ENCODE data around the gene GCNT1. TPM values are rescaled to one million over a fixed set of nuclear protein-coding genes. Genes with fewer than 3 reads are reported as not detected.
"Not testable (repeated sequence)": the region's sequence is repeated elsewhere in the genome, so short reads cannot be mapped to it uniquely, and the experiment has no call there.

GCNT1 gene
- total and polyA plus RNA-seq, 4 experiments from 2014 or later, result 3.4 to 9.3 (median 7.5) TPM

- ChIA-PET CTCF (ENCODE audit: partially characterized antibody) (no interaction called here), POLR2A (ENCODE audit: partially characterized antibody) (no interaction called here)
- Histone ChIP-seq H3K36me3 (ENCODE audit: insufficient read depth, low read length) (no peaks in the 10 kb centered on the region), H3K4me3 (ENCODE audit: low read length in 2 of 2) (no peak overlapping the region), H3K9me3 (ENCODE audit: control insufficient read depth in 1 of 2, low read length in 2 of 2) (no peaks in the 10 kb centered on the region), H3K27ac (ENCODE audit: low read depth, low read length) (no peak overlapping the region), H3K4me1 (ENCODE audit: insufficient read depth, low read length) (no peaks in the 10 kb centered on the region), H3K27me3 (ENCODE audit: insufficient read depth, low read length) (no peaks in the 10 kb centered on the region)
- H3K36me3 Mint-ChIP-seq, result no peaks in the 10 kb centered on the region
- H3K27me3 Mint-ChIP-seq, result peaks cover 0 to 2% of the 10 kb centered on the region in 2 donors
- intact Hi-C loops (cut with micrococcal nuclease), result no loop called here
- no peak overlapping the region for H3K4me3 Mint-ChIP-seq
- DNase-seq, result no peak
- H3K9me3 Mint-ChIP-seq, result peaks cover 0 to 3% (median 0%) of the 10 kb centered on the region in 8 donors
- peaks cover 0 to 7% (median 2%) of the 10 kb centered on the region in 4 donors for H3K4me1 Mint-ChIP-seq
- no peak overlapping the region for H3K27ac Mint-ChIP-seq
Observed at GRCh38 chr9:76512826-76513225, 53.8 kb downstream of the GCNT1 start.

- peak overlapping the region in 1 of 8 donors; percentile 50 for H3K4me3 Mint-ChIP-seq
- H3K4me1 ChIP-seq (ENCODE audit: insufficient read depth, low read length), result no peaks in the 10 kb centered on the region
- intact Hi-C loops (cut with micrococcal nuclease), result no loop called here
- peaks cover 0 to 3% (median 0%) of the 10 kb centered on the region in 8 donors for H3K9me3 Mint-ChIP-seq
- H3K4me1 Mint-ChIP-seq, result peaks cover 0 to 7% (median 2%) of the 10 kb centered on the region in 4 donors
- POLR2A ChIA-PET (ENCODE audit: partially characterized antibody), result interaction anchor here (1.3 kb wide), 1 partner anchor 122 kb away, joined by 3 read pairs; no protein-coding TSS in a partner anchor
- H3K27ac ChIP-seq (ENCODE audit: low read depth, low read length), result no peak overlapping the region
- H3K36me3 ChIP-seq (ENCODE audit: insufficient read depth, low read length), result no peaks in the 10 kb centered on the region
- H3K27me3 Mint-ChIP-seq, result peaks cover 0 to 2% of the 10 kb centered on the region in 2 donors
- DNase-seq, result peak in 4 of 5 donors; percentile 10 to 24 (median 18)
- no peaks in the 10 kb centered on the region for H3K36me3 Mint-ChIP-seq
- no peaks in the 10 kb centered on the region for H3K9me3 ChIP-seq (ENCODE audit: control insufficient read depth in 1 of 2, low read length in 2 of 2)
- H3K27ac Mint-ChIP-seq, result peak overlapping the region in 3 of 7 donors; percentile 26 to 42 (median 38)
- H3K4me3 ChIP-seq (ENCODE audit: low read length in 2 of 2), result no peak overlapping the region
- CTCF ChIA-PET (ENCODE audit: partially characterized antibody), result interaction anchor here (1.0 kb wide), 2 partner anchors 17 to 70 kb away, joined by 3 read pairs; no protein-coding TSS in a partner anchor
- no peaks in the 10 kb centered on the region for H3K27me3 ChIP-seq (ENCODE audit: insufficient read depth, low read length)
Observed at GRCh38 chr9:76516350-76516749, 57.4 kb downstream of the GCNT1 start.

- Mint-ChIP-seq H3K4me3 (no peak overlapping the region), H3K27me3 (peaks cover 0 to 2% of the 10 kb centered on the region in 2 donors), H3K27ac (peak overlapping the region in 1 of 7 donors; percentile 7), H3K36me3 (no peaks in the 10 kb centered on the region), H3K9me3 (peaks cover 0 to 2% (median 0%) of the 10 kb centered on the region in 8 donors), H3K4me1 (peaks cover 0 to 7% (median 2%) of the 10 kb centered on the region in 4 donors)
- intact Hi-C loops (cut with micrococcal nuclease), result no loop called here
- DNase-seq, result no peak
- H3K27ac ChIP-seq (ENCODE audit: low read depth, low read length), result no peak overlapping the region
- no peaks in the 10 kb centered on the region for H3K9me3 ChIP-seq (ENCODE audit: control insufficient read depth in 1 of 2, low read length in 2 of 2)
- H3K36me3 ChIP-seq (ENCODE audit: insufficient read depth, low read length), result no peaks in the 10 kb centered on the region
- no peak overlapping the region for H3K4me3 ChIP-seq (ENCODE audit: low read length in 2 of 2)
- CTCF ChIA-PET (ENCODE audit: partially characterized antibody), result interaction anchor here (1.0 kb wide), 2 partner anchors 16 to 70 kb away, joined by 3 read pairs; no protein-coding TSS in a partner anchor
- H3K27me3 ChIP-seq (ENCODE audit: insufficient read depth, low read length), result no peaks in the 10 kb centered on the region
- no peaks in the 10 kb centered on the region for H3K4me1 ChIP-seq (ENCODE audit: insufficient read depth, low read length)
- POLR2A ChIA-PET (ENCODE audit: partially characterized antibody), result interaction anchor here (1.3 kb wide), 1 partner anchor 122 kb away, joined by 3 read pairs; no protein-coding TSS in a partner anchor
Observed at GRCh38 chr9:76516871-76517270, 57.9 kb downstream of the GCNT1 start.

GRCh38 chr9:76519075-76519835 is 60.3 kb downstream of the GCNT1 start:
- no peaks in the 10 kb centered on the region for H3K36me3 Mint-ChIP-seq
- Histone ChIP-seq H3K4me3 (ENCODE audit: low read length in 2 of 2) (no peak overlapping the region), H3K9me3 (ENCODE audit: control insufficient read depth in 1 of 2, low read length in 2 of 2) (no peaks in the 10 kb centered on the region), H3K36me3 (ENCODE audit: insufficient read depth, low read length) (no peaks in the 10 kb centered on the region), H3K27ac (ENCODE audit: low read depth, low read length) (no peak overlapping the region), H3K4me1 (ENCODE audit: insufficient read depth, low read length) (no peaks in the 10 kb centered on the region), H3K27me3 (ENCODE audit: insufficient read depth, low read length) (no peaks in the 10 kb centered on the region)
- H3K27me3 Mint-ChIP-seq, result peaks cover 0 to 2% of the 10 kb centered on the region in 2 donors
- peaks cover 0 to 7% (median 2%) of the 10 kb centered on the region in 4 donors for H3K4me1 Mint-ChIP-seq
- CTCF ChIA-PET (ENCODE audit: partially characterized antibody), result no interaction called here
- no peak for DNase-seq
- intact Hi-C loops (cut with micrococcal nuclease), result no loop called here
- H3K27ac Mint-ChIP-seq, result no peak overlapping the region
- H3K9me3 Mint-ChIP-seq, result peaks cover 0 to 2% (median 0%) of the 10 kb centered on the region in 8 donors
- H3K4me3 Mint-ChIP-seq, result no peak overlapping the region
- POLR2A ChIA-PET (ENCODE audit: partially characterized antibody), result no interaction called here

- Histone ChIP-seq H3K27me3 (ENCODE audit: insufficient read depth, low read length) (no peaks in the 10 kb centered on the region), H3K4me1 (ENCODE audit: insufficient read depth, low read length) (no peaks in the 10 kb centered on the region), H3K36me3 (ENCODE audit: insufficient read depth, low read length) (no peaks in the 10 kb centered on the region), H3K4me3 (ENCODE audit: low read length in 2 of 2) (no peak overlapping the region), H3K27ac (ENCODE audit: low read depth, low read length) (no peak overlapping the region), H3K9me3 (ENCODE audit: control insufficient read depth in 1 of 2, low read length in 2 of 2) (no peaks in the 10 kb centered on the region)
- POLR2A ChIA-PET (ENCODE audit: partially characterized antibody), result no interaction called here
- Mint-ChIP-seq H3K27me3 (peaks cover 0 to 2% of the 10 kb centered on the region in 2 donors), H3K27ac (no peak overlapping the region), H3K4me3 (no peak overlapping the region), H3K36me3 (no peaks in the 10 kb centered on the region), H3K9me3 (no peaks in the 10 kb centered on the region), H3K4me1 (peaks cover 0 to 8% (median 2%) of the 10 kb centered on the region in 4 donors)
- CTCF ChIA-PET (ENCODE audit: partially characterized antibody), result no interaction called here
- intact Hi-C loops (cut with micrococcal nuclease), result no loop called here
- DNase-seq, result no peak
Observed at GRCh38 chr9:76521244-76521681, 62.3 kb downstream of the GCNT1 start.

GRCh38 chr9:76521906-76522305 is 62.9 kb downstream of the GCNT1 start:
- H3K4me3 Mint-ChIP-seq, result no peak overlapping the region
- no peaks in the 10 kb centered on the region for H3K27me3 ChIP-seq (ENCODE audit: insufficient read depth, low read length)
- no peak overlapping the region for H3K27ac ChIP-seq (ENCODE audit: low read depth, low read length)
- no peak overlapping the region for H3K4me3 ChIP-seq (ENCODE audit: low read length in 2 of 2)
- no peak overlapping the region for H3K27ac Mint-ChIP-seq
- H3K36me3 Mint-ChIP-seq, result no peaks in the 10 kb centered on the region
- H3K4me1 ChIP-seq (ENCODE audit: insufficient read depth, low read length), result no peaks in the 10 kb centered on the region
- intact Hi-C loops (cut with micrococcal nuclease), result no loop called here
- ChIA-PET POLR2A (ENCODE audit: partially characterized antibody) (no interaction called here), CTCF (ENCODE audit: partially characterized antibody) (no interaction called here)
- H3K9me3 Mint-ChIP-seq, result no peaks in the 10 kb centered on the region
- no peak for DNase-seq
- peaks cover 0 to 3% (median 0%) of the 10 kb centered on the region in 4 donors for H3K4me1 Mint-ChIP-seq
- H3K36me3 ChIP-seq (ENCODE audit: insufficient read depth, low read length), result no peaks in the 10 kb centered on the region
- no peaks in the 10 kb centered on the region for H3K27me3 Mint-ChIP-seq
- no peaks in the 10 kb centered on the region for H3K9me3 ChIP-seq (ENCODE audit: control insufficient read depth in 1 of 2, low read length in 2 of 2)

GRCh38 chr9:76523617-76524200 is 64.7 kb downstream of the GCNT1 start:
- H3K4me1 ChIP-seq (ENCODE audit: insufficient read depth, low read length); H3K9me3 ChIP-seq (ENCODE audit: control insufficient read depth in 1 of 2, low read length in 2 of 2); H3K27me3 Mint-ChIP-seq; H3K4me3 Mint-ChIP-seq; H3K36me3 ChIP-seq (ENCODE audit: insufficient read depth, low read length); DNase-seq; H3K27ac ChIP-seq (ENCODE audit: low read depth, low read length); POLR2A ChIA-PET (ENCODE audit: partially characterized antibody); H3K4me3 ChIP-seq (ENCODE audit: low read length in 2 of 2); H3K9me3 Mint-ChIP-seq; H3K36me3 Mint-ChIP-seq; H3K27me3 ChIP-seq (ENCODE audit: insufficient read depth, low read length); H3K4me1 Mint-ChIP-seq; H3K27ac Mint-ChIP-seq; intact Hi-C loops (cut with micrococcal nuclease); CTCF ChIA-PET (ENCODE audit: partially characterized antibody): not testable (repeated sequence)
